GM12878 (cell line): Measurements from ENCODE around the gene LIPT1. TPM values are rescaled to one million over a fixed set of nuclear protein-coding genes. Genes with fewer than 3 reads are reported as not detected.

Experiments
- ATF2 ChIP-seq: IDR thresholded peaks from 2 replicates; pipeline ENCODE4 v1.6.1; 2012; ENCODE audit warnings: low read length, inconsistent platforms
- ATF7 ChIP-seq: fragments of 450-650 bp; IDR thresholded peaks from 2 replicates; pipeline ENCODE4 v1.6.1; 2016; ENCODE audit warnings: low read depth, mild to moderate bottlenecking
- BRCA1 ChIP-seq: IDR thresholded peaks from 2 replicates; pipeline ENCODE4 v1.6.1; 2011; ENCODE audit warnings: low read depth, low read length, improper control_type of control experiment
- CREM ChIP-seq: IDR thresholded peaks from 2 replicates; pipeline ENCODE4 v1.6.1; 2014; ENCODE audit warnings: antibody characterized with exemption, low read depth
- ETV6 ChIP-seq, 2 experiments: fragments of 450-650 bp in 1 of 2; IDR thresholded peaks in 1 of 2; conservative IDR thresholded peaks in 1 of 2; 2 replicates each; pipeline ENCODE4 v1.6.1; 2014; ENCODE audit warnings: antibody characterized with exemption in 1 of 2, borderline replicate concordance in 1 of 2, low read depth in 1 of 2, mild to moderate bottlenecking in 1 of 2, moderate library complexity in 1 of 2
- HDAC6 ChIP-seq: fragments of 200-600 bp; sonication (generic); IDR thresholded peaks from one replicate; pipeline ENCODE4 v1.8.0; 2017; ENCODE audit warnings: antibody characterized with exemption; ENCODE audit not compliant: unreplicated experiment
- LARP7 ChIP-seq: fragments of 450-650 bp; IDR thresholded peaks from 2 replicates; pipeline ENCODE4 v1.6.1; 2017; ENCODE audit warnings: mild to moderate bottlenecking
- MXI1 ChIP-seq: fragments of 150-350 bp; IDR thresholded peaks from 2 replicates; pipeline ENCODE4 v1.6.1; 2011; ENCODE audit warnings: low read depth, mild to moderate bottlenecking, inconsistent platforms, low read length, improper control_type of control experiment
- PAX8 ChIP-seq: fragments of 450-650 bp; IDR thresholded peaks from 2 replicates; pipeline ENCODE4 v1.6.1; 2017; ENCODE audit warnings: mild to moderate bottlenecking, moderate library complexity
- PKNOX1 ChIP-seq: fragments of 450-650 bp; IDR thresholded peaks from 2 replicates; pipeline ENCODE4 v1.6.1; 2016; ENCODE audit warnings: mild to moderate bottlenecking
- PML ChIP-seq: IDR thresholded peaks from 2 replicates; pipeline ENCODE4 v1.6.1; 2012; ENCODE audit warnings: low read length, inconsistent platforms
- POU2F2 ChIP-seq: IDR thresholded peaks from 3 replicates; pipeline ENCODE4 v1.6.1; 2011; ENCODE audit warnings: low read depth, mild to moderate bottlenecking, low read length, borderline replicate concordance
- RELB ChIP-seq: fragments of 450-650 bp; IDR thresholded peaks from 2 replicates; pipeline ENCODE4 v1.6.1; 2017; ENCODE audit warnings: low read depth, mild to moderate bottlenecking, moderate library complexity
- SMAD1 ChIP-seq: fragments of 450-650 bp; IDR thresholded peaks from 2 replicates; pipeline ENCODE4 v1.6.1; 2018; ENCODE audit warnings: mild to moderate bottlenecking, low read depth; ENCODE audit not compliant: partially characterized antibody
- SREBF1 ChIP-seq: IDR thresholded peaks from 2 replicates; pipeline ENCODE4 v1.6.1; 2012; ENCODE audit warnings: mild to moderate bottlenecking, low read length
- SREBF2 ChIP-seq: IDR thresholded peaks from 2 replicates; pipeline ENCODE4 v1.6.1; 2012; ENCODE audit warnings: mild to moderate bottlenecking, low read length
- STAT1 ChIP-seq: fragments of 450-650 bp; conservative IDR thresholded peaks from 2 replicates; pipeline ENCODE4 v1.6.1; 2014; ENCODE audit warnings: antibody characterized with exemption, mild to moderate bottlenecking
- SUZ12 ChIP-seq: fragments of 200-600 bp; sonication (generic); IDR thresholded peaks from one replicate; pipeline ENCODE4 v1.6.1; 2018; ENCODE audit warnings: antibody characterized with exemption, mild to moderate bottlenecking; ENCODE audit not compliant: unreplicated experiment
- TAF1 ChIP-seq: IDR thresholded peaks from 2 replicates; pipeline ENCODE4 v1.6.1; 2011; ENCODE audit warnings: mild to moderate bottlenecking, low read depth, low read length, borderline replicate concordance
- TARDBP ChIP-seq: IDR thresholded peaks from 2 replicates; pipeline ENCODE4 v1.6.1; 2016; ENCODE audit warnings: borderline replicate concordance
- ZNF24 ChIP-seq: fragments of 450-650 bp; IDR thresholded peaks from 2 replicates; pipeline ENCODE4 v1.6.1; 2017; ENCODE audit warnings: antibody characterized with exemption, mild to moderate bottlenecking
- ZNF384 ChIP-seq: IDR thresholded peaks from 2 replicates; pipeline ENCODE4 v1.6.1; 2012; ENCODE audit warnings: low read depth, mild to moderate bottlenecking, low read length, improper control_type of control experiment, borderline replicate concordance
- polyA plus RNA-seq, 11 experiments: library from polyadenylated mRNA; depleted of rRNA in 4 of 11; unstranded in 6 of 11; stranded (reverse) in 5 of 11; fragments of >200 nt; fragmentation: Nextera tagmentation in 4 of 11; fragmentation: Illumina TruSeq in 1 of 11; extraction: Ambion mirVana in 4 of 11; extraction: Trizol in 1 of 11; gene quantifications; 1 replicate in 1 of 11; 2 replicates in 10 of 11; pipeline versions ENCODE4 v1.2.1 to v1.2.3, GENCODE V29; 2011 to 2016; ENCODE audit warnings: inconsistent platforms in 2 of 11, missing spikeins in 2 of 11, low read depth in 1 of 11
- total RNA-seq, 4 experiments: library from RNA; depleted of rRNA in 3 of 4; stranded (reverse); fragments of >200 nt in 3 of 4; fragmentation: Illumina TruSeq in 1 of 4; extraction: Trizol in 1 of 4; gene quantifications; 2 replicates each; pipeline versions ENCODE4 v1.2.1 to v1.2.3, GENCODE V29; 2013 to 2021
- TF ChIP-seq, protein P1 (sequence below): fragments of 450-650 bp; IDR thresholded peaks from 2 replicates; pipeline ENCODE4 v1.6.1; 2017; ENCODE audit warnings: mild to moderate bottlenecking, moderate library complexity

Gene LIPT1
- total and polyA plus RNA-seq, 10 of the 15 experiments (the other 5 are each of a cell fraction or from before 2014, with no cell fraction given): 8.0 to 15.5 (median 10.9) TPM

- TF ChIP-seq, protein P1, sequence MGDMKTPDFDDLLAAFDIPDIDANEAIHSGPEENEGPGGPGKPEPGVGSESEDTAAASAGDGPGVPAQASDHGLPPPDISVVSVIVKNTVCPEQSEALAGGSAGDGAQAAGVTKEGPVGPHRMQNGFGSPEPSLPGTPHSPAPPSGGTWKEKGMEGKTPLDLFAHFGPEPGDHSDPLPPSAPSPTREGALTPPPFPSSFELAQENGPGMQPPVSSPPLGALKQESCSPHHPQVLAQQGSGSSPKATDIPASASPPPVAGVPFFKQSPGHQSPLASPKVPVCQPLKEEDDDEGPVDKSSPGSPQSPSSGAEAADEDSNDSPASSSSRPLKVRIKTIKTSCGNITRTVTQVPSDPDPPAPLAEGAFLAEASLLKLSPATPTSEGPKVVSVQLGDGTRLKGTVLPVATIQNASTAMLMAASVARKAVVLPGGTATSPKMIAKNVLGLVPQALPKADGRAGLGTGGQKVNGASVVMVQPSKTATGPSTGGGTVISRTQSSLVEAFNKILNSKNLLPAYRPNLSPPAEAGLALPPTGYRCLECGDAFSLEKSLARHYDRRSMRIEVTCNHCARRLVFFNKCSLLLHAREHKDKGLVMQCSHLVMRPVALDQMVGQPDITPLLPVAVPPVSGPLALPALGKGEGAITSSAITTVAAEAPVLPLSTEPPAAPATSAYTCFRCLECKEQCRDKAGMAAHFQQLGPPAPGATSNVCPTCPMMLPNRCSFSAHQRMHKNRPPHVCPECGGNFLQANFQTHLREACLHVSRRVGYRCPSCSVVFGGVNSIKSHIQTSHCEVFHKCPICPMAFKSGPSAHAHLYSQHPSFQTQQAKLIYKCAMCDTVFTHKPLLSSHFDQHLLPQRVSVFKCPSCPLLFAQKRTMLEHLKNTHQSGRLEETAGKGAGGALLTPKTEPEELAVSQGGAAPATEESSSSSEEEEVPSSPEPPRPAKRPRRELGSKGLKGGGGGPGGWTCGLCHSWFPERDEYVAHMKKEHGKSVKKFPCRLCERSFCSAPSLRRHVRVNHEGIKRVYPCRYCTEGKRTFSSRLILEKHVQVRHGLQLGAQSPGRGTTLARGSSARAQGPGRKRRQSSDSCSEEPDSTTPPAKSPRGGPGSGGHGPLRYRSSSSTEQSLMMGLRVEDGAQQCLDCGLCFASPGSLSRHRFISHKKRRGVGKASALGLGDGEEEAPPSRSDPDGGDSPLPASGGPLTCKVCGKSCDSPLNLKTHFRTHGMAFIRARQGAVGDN: no peak
- TF ChIP-seq ZNF24 (no peak), PKNOX1 (peak; percentile 61; the same call in 1 of the 2 replicates), SUZ12 (no peak), PML (no peak), BRCA1 (no peak), SREBF1 (no peak), HDAC6 (no peak), MXI1 (peak; percentile 51; the same call in 1 of the 2 replicates), TAF1 (peak; percentile 75; the same call in 1 of the 2 replicates), CREM (no peak; the same call in 1 of the 2 replicates), ETV6 (conservative IDR thresholded peaks at IDR 0.05 in 1 of 2, IDR thresholded peaks at IDR 0.05 in 1 of 2; ENCODE audit: borderline replicate concordance in 1 of 2, low read depth in 1 of 2) (no peak), ATF2 (no peak), SMAD1 (no peak), LARP7 (peak; percentile 31; the same call in 1 of the 2 replicates), POU2F2 (no peak), STAT1 (no peak), RELB (0 out of 2 replicates have a peak, but pooled peaks have one; percentile 19), TARDBP (no peak), SREBF2 (no peak), PAX8 (no peak), ATF7 (no peak), ZNF384 (no peak)
These were observed 13.4 kb upstream of the LIPT1 start, which contains the start of gene C2orf15 (continued) for GRCh38 chr2:99141110-99142108.
